Measurements from ENCODE around the gene SERPINB8.

The SERPINB8 gene

GRCh38 chr18:63953811-63954210 lies 16.1 kb upstream of the SERPINB8 start:
- H3K36me3 Mint-ChIP-seq, result peaks cover 15% of the 10 kb centered on the region
- DNase-seq (ENCODE audit: low spot score in 2 of 2), result no peak

DNA sequence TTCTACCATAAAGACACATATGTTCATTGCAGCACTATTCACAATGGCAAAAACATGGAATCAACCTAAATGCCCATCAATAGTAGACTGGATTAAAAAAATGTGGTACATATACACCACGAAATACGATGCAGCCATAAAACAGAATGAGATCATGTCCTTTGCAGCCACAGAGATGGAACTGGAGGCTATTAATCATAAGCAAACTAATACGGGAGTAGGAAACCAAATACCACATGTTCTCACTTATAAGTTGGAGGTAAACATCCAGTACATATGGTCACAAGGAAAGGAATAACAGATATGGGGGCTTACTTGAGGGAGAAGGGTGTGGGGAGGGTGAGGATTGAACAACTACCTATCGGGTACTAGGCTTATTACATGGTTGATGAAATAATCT lies 13.1 kb upstream of the SERPINB8 start:
- no peak overlapping the region for H3K4me3 Mint-ChIP-seq
- DNase-seq (ENCODE audit: low spot score in 2 of 2), result no peak
- no peaks in the 10 kb centered on the region for H3K4me1 Mint-ChIP-seq
- ATAC-seq, result peak; percentile 46
- no peaks in the 10 kb centered on the region for H3K9me3 Mint-ChIP-seq
- no peak overlapping the region for H3K27ac Mint-ChIP-seq
- H3K36me3 Mint-ChIP-seq, result peaks cover 15% of the 10 kb centered on the region

More at GRCh38 chr18:63953811-63954210, 16.1 kb upstream of the SERPINB8 start:
- H3K4me1 Mint-ChIP-seq, result peaks cover 17% of the 10 kb centered on the region
- H3K27ac Mint-ChIP-seq, result no peak overlapping the region
- no peak overlapping the region for H3K4me3 Mint-ChIP-seq
- peaks cover 5% of the 10 kb centered on the region for H3K9me3 Mint-ChIP-seq
- no peak for ATAC-seq

GRCh38 chr18:63960891-63961290 lies 9.0 kb upstream of the SERPINB8 start:
- ATAC-seq (no peak), DNase-seq (ENCODE audit: low spot score in 2 of 2) (no peak)
- no peak overlapping the region for H3K4me3 Mint-ChIP-seq
- no peak overlapping the region for H3K27ac Mint-ChIP-seq
- H3K4me1 Mint-ChIP-seq, result no peaks in the 10 kb centered on the region
- H3K36me3 Mint-ChIP-seq, result no peaks in the 10 kb centered on the region
- H3K9me3 Mint-ChIP-seq, result no peaks in the 10 kb centered on the region

DNA sequence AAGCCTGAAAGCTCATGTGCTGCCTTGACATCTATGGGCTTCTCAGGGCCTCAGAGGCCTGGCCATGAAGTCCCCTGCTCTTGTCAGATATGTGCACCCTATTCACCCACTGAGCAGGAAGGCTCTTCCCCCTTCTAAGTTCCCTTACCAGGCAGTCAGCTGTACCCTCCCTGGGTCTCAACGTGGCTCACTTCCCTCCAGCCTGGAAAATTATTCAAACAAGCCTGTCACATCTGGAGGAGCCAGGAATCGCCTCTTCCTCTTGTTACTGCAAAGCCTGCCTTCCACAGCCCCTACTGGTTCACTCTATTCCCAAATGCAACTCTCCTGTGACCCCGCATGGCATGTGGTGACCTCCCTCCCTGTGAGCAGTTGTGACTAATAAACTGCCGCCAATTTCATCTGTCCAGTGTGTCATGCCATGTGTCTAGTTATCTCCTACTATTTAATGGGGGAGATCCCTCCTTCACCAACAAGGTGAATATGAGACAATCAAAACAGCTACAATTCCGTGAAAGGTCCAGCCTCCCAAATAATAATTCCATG lies 8.4 kb upstream of the SERPINB8 start:
- no peak for DNase-seq (ENCODE audit: low spot score in 2 of 2)
- Mint-ChIP-seq H3K27ac (no peak overlapping the region), H3K36me3 (no peaks in the 10 kb centered on the region), H3K4me3 (no peak overlapping the region), H3K9me3 (no peaks in the 10 kb centered on the region), H3K4me1 (no peaks in the 10 kb centered on the region)
- ATAC-seq, result no peak

- no peaks in the 10 kb centered on the region for H3K9me3 Mint-ChIP-seq
- H3K36me3 Mint-ChIP-seq, result no peaks in the 10 kb centered on the region
- no peak for DNase-seq (ENCODE audit: low spot score in 2 of 2)
- no peak overlapping the region for H3K27ac Mint-ChIP-seq
- peak; percentile 46 for ATAC-seq
- no peak overlapping the region for H3K4me3 Mint-ChIP-seq
- H3K4me1 Mint-ChIP-seq, result no peaks in the 10 kb centered on the region
Observed at GRCh38 chr18:63962137-63962536, 7.7 kb upstream of the SERPINB8 start.

DNA sequence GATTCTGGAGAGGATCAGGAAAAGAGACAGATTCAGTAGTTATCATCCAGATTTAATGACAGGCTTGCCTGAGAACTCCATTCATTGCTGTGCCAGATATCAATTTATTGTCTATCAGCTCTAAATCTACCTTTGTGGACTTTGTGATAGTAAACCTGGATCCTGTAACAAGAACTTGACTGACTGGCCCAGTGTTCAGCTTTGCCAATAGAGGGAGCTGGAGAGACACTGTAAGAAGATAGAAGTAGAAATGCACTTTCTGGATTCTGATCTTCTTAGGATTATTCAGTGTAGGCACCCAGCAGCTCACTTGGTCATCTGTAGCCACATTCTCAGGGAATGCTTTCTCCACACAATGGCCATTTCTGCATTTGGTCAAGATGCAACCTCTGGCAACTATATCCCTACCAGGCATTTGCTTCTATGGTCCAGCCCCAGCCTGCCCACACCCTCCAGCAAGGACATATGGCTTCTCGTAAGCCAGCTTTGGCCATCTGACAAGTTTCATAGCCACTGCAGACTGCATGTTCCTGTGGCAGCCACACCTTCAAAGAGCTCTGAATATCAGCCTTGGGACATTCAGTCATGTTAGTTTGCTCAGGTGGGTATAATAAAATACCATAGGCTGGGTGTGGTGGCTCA lies 6.1 kb upstream of the SERPINB8 start:
- DNase-seq (ENCODE audit: low spot score in 2 of 2) (no peak), ATAC-seq (peak; percentile 76)
- Mint-ChIP-seq H3K27ac (no peak overlapping the region), H3K4me1 (no peaks in the 10 kb centered on the region), H3K9me3 (no peaks in the 10 kb centered on the region), H3K36me3 (no peaks in the 10 kb centered on the region), H3K4me3 (no peak overlapping the region)

- Mint-ChIP-seq H3K9me3 (no peaks in the 10 kb centered on the region), H3K4me3 (no peak overlapping the region)
- DNase-seq (ENCODE audit: low spot score in 2 of 2), result no peak
Observed at GRCh38 chr18:63964908-63965307, 5.0 kb upstream of the SERPINB8 start.

DNA sequence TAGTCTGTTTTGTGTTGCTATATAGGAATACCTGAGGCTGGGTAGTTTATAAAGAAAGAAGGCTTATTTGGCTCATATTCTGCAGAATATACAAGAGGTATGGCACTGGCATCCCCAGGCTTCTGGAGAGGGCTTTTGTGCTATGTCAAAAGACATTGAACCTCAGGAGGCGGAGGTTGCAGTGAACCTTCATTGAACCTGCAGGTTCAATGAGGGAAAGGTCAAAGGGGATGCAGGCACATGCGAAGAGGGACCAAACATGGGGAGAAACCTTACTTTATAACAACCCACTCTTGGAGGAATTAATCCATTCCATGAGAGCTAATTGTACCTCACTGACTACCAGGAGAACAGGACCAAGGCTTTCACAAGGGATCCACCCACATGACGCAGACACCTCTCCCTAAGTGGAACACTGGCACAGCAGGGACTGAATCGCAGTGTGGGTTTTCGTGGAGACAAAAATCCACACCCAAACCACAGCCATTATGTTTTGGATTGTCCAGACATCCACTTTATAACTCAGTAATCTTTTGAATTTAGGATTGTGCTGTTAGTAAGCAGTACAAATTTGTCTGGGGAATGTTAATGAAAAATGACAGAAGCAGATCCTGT lies 4.1 kb upstream of the SERPINB8 start:
- no peak overlapping the region for H3K4me3 Mint-ChIP-seq
- ATAC-seq, result no peak
- no peak overlapping the region for H3K27ac Mint-ChIP-seq
- no peak for DNase-seq (ENCODE audit: low spot score in 2 of 2)
- no peaks in the 10 kb centered on the region for H3K9me3 Mint-ChIP-seq
- peaks cover 11% of the 10 kb centered on the region for H3K36me3 Mint-ChIP-seq
- H3K4me1 Mint-ChIP-seq, result peaks cover 19% of the 10 kb centered on the region

More at GRCh38 chr18:63964908-63965307, 5.0 kb upstream of the SERPINB8 start:
- Mint-ChIP-seq H3K4me1 (peaks cover 11% of the 10 kb centered on the region), H3K36me3 (peaks cover 3% of the 10 kb centered on the region), H3K27ac (no peak overlapping the region)
- ATAC-seq, result no peak

DNA sequence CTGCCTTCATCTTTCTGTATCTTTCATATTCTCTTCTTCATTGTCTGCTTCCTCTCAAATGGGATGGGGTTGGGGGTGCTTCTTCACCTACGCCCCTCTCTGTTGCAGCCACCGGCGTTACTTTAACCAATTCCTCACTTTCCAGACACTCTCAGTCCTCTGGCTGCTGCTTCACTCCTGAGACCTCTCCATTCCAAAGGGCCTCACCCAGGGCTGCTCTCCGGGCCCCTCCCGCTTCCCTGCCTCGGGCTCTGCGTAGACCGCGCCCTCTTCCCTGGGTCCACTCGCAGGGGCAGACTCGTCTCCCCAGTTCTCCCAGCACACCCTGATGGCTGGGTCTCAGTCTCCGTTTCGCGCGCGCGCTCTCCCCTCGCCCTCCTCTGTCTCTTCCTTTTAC lies 926 bp downstream of the SERPINB8 start:
- ATAC-seq, result no peak
- Mint-ChIP-seq H3K4me1 (peaks cover 42% of the 10 kb centered on the region), H3K36me3 (peaks cover 24% of the 10 kb centered on the region), H3K4me3 (peak overlapping the region; percentile 94), H3K9me3 (no peaks in the 10 kb centered on the region), H3K27ac (peak overlapping the region; percentile 97)
- DNase-seq (ENCODE audit: low spot score in 2 of 2), result no peak

DNA sequence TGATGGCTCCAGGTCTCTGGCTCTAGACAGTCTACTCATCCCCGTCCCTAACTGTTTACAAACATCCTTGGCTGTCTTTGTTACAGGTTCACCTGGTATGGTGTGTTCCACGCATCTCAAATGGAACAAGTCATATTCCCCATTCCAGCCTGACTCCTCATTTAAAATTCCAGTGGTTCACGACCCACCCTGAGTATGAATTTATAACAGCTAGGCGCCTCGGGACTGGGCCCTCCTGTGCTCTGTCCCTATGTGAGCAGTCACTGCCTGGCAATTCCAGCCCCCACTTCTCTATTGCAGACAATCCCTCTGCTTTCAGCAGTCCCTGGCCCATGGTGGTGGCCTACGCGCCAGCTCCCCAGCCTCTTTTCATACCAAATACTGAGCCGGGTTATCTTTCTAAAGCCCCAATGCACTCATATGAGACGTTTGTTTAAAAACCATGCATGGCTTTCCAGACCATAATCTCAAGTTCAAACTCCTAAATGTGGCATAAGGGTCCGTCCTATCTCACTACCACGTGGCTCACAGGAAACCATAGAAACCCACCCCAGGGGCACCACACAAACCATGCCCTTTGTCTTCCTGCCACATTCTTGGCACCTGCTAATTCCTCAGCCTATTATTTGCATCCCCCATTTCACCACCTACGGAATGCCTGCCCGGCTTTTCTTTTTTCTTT lies 1.6 kb downstream of the SERPINB8 start:
- ATAC-seq (no peak), DNase-seq (ENCODE audit: low spot score in 2 of 2) (no peak)
- peak overlapping the region; percentile 94 for H3K4me3 Mint-ChIP-seq
- no peaks in the 10 kb centered on the region for H3K9me3 Mint-ChIP-seq
- H3K27ac Mint-ChIP-seq, result peak overlapping the region; percentile 97
- H3K36me3 Mint-ChIP-seq, result peaks cover 24% of the 10 kb centered on the region
- H3K4me1 Mint-ChIP-seq, result peaks cover 42% of the 10 kb centered on the region

DNA sequence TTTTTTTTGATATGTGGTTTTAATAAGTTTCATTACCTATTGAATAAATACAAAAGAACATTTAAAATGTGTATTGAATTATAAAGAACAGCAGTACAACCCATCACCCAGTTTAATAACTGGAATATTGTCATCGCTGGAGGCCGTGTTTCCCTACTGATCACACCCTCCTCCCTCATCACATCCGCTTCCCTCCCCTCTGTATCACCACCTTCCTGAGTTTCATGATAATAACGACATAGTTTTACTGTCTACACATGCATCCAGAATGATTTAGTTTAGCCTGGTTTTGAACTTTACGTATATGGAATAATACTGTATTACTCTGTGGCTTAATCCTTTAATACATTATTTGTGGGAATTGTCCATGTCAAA lies 2.1 kb downstream of the SERPINB8 start:
- DNase-seq (ENCODE audit: low spot score in 2 of 2), result no peak
- Mint-ChIP-seq H3K27ac (peak overlapping the region; percentile 97), H3K4me3 (peak overlapping the region; percentile 94)

GRCh38 chr18:63974991-63975390 lies 5.1 kb downstream of the SERPINB8 start:
- Mint-ChIP-seq H3K27ac (peak overlapping the region; percentile 32), H3K4me1 (peaks cover 41% of the 10 kb centered on the region), H3K36me3 (peaks cover 28% of the 10 kb centered on the region), H3K4me3 (no peak overlapping the region), H3K9me3 (no peaks in the 10 kb centered on the region)
- ATAC-seq, result no peak
- DNase-seq (ENCODE audit: low spot score in 2 of 2), result no peak

More for the DNA sequence above, 2.1 kb downstream of the SERPINB8 start:
- ATAC-seq, result no peak
- Mint-ChIP-seq H3K9me3 (no peaks in the 10 kb centered on the region), H3K4me1 (peaks cover 42% of the 10 kb centered on the region), H3K36me3 (peaks cover 24% of the 10 kb centered on the region)

DNA sequence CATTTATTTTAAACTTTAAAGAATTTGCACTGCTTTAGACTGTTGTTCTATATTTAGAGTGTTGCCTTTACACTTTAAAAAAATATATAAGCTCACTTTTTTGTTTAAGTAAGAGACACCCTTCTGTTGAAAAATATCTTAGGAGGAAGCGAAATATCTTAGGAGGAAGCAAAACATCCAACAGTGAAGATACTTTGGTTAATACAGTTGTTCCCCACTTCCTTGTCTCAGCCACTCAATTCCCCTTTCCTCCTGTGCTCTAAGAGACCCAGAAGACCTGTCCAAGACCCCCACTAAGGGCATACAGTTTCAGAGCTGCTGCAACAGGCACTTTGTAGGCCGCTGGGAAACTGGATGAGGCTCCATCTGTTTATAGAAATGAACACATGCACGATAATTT lies 5.7 kb downstream of the SERPINB8 start:
- DNase-seq (ENCODE audit: low spot score in 2 of 2) (no peak), ATAC-seq (no peak)
- peak overlapping the region; percentile 32 for H3K27ac Mint-ChIP-seq
- H3K4me1 Mint-ChIP-seq, result peaks cover 39% of the 10 kb centered on the region
- no peak overlapping the region for H3K4me3 Mint-ChIP-seq
- H3K9me3 Mint-ChIP-seq, result no peaks in the 10 kb centered on the region
- H3K36me3 Mint-ChIP-seq, result peaks cover 28% of the 10 kb centered on the region

- H3K4me3 Mint-ChIP-seq, result no peak overlapping the region
- ATAC-seq, result peak; percentile 79
- H3K9me3 Mint-ChIP-seq, result no peaks in the 10 kb centered on the region
- peak overlapping the region; percentile 20 for H3K27ac Mint-ChIP-seq
- H3K4me1 Mint-ChIP-seq, result peaks cover 32% of the 10 kb centered on the region
- peaks cover 29% of the 10 kb centered on the region for H3K36me3 Mint-ChIP-seq
- no peak for DNase-seq (ENCODE audit: low spot score in 2 of 2)
Observed at GRCh38 chr18:63977040-63977439, 7.2 kb downstream of the SERPINB8 start.

DNA sequence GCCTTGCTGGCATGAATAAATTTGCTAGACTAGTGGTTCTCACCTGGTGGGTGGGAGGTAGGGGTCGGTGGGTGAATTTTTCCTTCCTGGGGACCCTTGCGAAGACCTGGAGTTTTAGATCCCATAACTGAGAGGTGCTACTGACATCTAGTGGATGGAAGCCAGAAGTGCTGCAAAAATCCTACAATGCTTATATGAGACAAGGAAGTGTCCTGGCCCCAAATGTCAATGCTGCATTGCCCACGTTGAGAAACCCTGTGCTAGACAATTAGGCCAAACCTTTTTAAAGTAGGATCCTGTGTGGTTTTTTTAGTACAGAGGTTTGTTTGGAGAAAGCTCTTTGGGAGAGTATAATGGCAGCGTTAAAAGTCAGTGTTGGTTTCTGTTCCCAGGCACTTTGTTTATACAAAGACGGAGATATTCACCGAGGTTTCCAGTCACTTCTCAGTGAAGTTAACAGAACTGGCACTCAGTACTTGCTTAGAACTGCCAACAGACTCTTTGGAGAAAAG lies 9.6 kb downstream of the SERPINB8 start:
- H3K36me3 Mint-ChIP-seq, result peaks cover 49% of the 10 kb centered on the region
- DNase-seq (ENCODE audit: low spot score in 2 of 2) (no peak), ATAC-seq (peak; percentile 56)
- H3K9me3 Mint-ChIP-seq, result no peaks in the 10 kb centered on the region
- no peak overlapping the region for H3K4me3 Mint-ChIP-seq
- peaks cover 31% of the 10 kb centered on the region for H3K4me1 Mint-ChIP-seq
- H3K27ac Mint-ChIP-seq, result peak overlapping the region; percentile 43

Measured in stimulated activated effector memory CD8-positive, alpha-beta T cell treated with anti-CD3 and anti-CD28 coated beads, Interleukin-12 subunit alpha, Interleukin-12 subunit beta, amount 100 ng/mL, for 72 hours (primary cell).